NCI-H1417 (cell line): ENCODE measurements around the gene CHD1.

Experiments
- DNase-seq, 3 experiments: peaks; one replicate each; lab custom pipeline; 2025; lab: John Stamatoyannopoulos, UW

Gene CHD1

GRCh38 chr5:98813755-98814154 is 115.1 kb downstream of the CHD1 start:
- DNase-seq: no peak

DNA sequence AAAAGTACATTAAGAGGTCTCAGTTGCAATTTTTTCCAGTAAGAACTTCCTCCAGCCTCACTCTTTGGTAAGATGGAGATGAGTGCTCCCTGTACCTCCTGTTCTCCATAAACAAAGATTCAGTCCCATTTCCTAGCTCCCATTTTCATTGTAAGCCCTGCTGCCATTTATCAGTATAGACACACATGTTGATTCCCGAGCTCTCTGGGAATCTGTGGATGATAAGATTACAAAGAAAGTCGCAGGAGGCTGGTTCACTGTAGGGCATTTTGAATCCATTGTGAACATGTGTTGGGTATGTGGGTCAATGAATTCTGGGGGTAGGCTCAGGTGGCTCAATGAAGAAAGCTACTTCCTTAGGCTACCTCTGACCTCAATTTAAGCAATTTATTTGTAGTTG is 118.6 kb downstream of the CHD1 start:
- DNase-seq: no peak

DNA sequence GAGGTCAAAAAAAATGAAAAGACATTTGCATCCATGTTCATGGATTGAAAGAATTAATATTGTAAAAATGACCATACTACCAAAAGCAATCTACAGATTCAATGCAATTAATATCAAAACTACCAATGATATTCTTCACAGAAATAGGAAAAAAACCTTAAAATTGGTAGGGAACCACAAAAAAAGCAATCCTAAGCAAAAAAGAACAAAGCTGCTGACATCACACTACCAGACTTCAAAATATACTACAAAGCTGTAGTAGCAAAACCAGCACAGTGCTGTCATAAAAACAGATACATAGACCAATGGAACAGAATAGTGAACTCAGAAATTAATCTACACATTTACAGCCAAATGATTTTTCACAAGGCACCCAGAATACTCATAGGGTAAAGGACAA is 121.0 kb downstream of the CHD1 start:
- no peak for DNase-seq

DNA sequence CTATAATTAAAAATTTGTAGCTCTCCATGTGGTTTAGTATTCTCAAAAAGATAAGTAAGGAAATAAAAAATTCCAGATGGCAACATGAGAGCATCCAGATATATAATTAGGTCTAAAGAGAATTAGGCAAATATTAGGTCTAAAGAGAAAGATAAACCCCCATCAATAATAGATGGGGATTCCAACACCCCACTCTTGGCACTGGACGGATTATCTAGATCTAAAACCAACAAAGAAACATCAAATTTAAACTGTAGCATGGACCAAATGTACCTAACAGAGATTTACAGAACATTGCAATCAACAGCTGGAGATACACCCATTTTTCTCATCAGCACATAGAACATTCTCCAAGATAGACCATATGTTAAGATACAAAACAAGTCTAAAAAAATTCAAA is 123.7 kb downstream of the CHD1 start:
- no peak for DNase-seq

GRCh38 chr5:98804066-98804465 is 124.7 kb downstream of the CHD1 start:
- DNase-seq: no peak
